HepG2 (cell line): Measurements from ENCODE around the gene LIME1. TPM values are rescaled to one million over a fixed set of nuclear protein-coding genes. Genes with fewer than 3 reads are reported as not detected.
A peak's percentile ranks its signal among the peaks of the same experiment; 100 is the strongest.

Source experiments
- AGO2 ChIP-seq: fragments of 200-400 bp; formaldehyde crosslinking; optimal IDR thresholded peaks from 2 replicates; pipeline ENCODE3; 2017; ENCODE audit warnings: mild to moderate bottlenecking, low read depth, low read length, moderate library complexity
- ARHGAP35 ChIP-seq: sonication (generic); formaldehyde crosslinking; IDR thresholded peaks from 2 replicates; pipeline ENCODE4 v1.9.0; 2022; ENCODE audit warnings: mild to moderate bottlenecking, inconsistent platforms, moderate library complexity, missing genetic modification reagents, borderline replicate concordance
- ATAD3A ChIP-seq: sonication (generic); formaldehyde crosslinking; IDR thresholded peaks from 2 replicates; pipeline ENCODE4 v1.4.0; 2020; ENCODE audit warnings: missing genetic modification reagents
- ATF3 ChIP-seq: sonication (generic); formaldehyde crosslinking; IDR thresholded peaks from 2 replicates; pipeline ENCODE4 v1.4.0; 2020; ENCODE audit warnings: missing genetic modification reagents
- CAMTA2 ChIP-seq: sonication (generic); formaldehyde crosslinking; IDR thresholded peaks from 2 replicates; pipeline ENCODE4 v1.4.0; 2020; ENCODE audit warnings: mild to moderate bottlenecking, missing genetic modification reagents, borderline replicate concordance
- CREBL2 ChIP-seq: sonication (generic); formaldehyde crosslinking; IDR thresholded peaks from 2 replicates; pipeline ENCODE4 v1.8.1; 2023; ENCODE audit warnings: missing genetic modification reagents, mild to moderate bottlenecking, borderline replicate concordance
- HIVEP1 ChIP-seq: sonication (generic); formaldehyde crosslinking; IDR thresholded peaks from 2 replicates; pipeline ENCODE4 v1.4.0; 2020; ENCODE audit warnings: mild to moderate bottlenecking, missing genetic modification reagents
- HNF1A ChIP-seq, 2 experiments: sonication (generic) in 1 of 2; formaldehyde crosslinking in 1 of 2; IDR thresholded peaks; 2 replicates each; pipeline versions ENCODE4 v1.4.0 to v1.6.1; 2016 to 2020; ENCODE audit warnings: borderline replicate concordance in 1 of 2, low read depth in 1 of 2, mild to moderate bottlenecking in 1 of 2, missing genetic modification reagents in 1 of 2
- JUN ChIP-seq: sonication (generic); formaldehyde crosslinking; IDR thresholded peaks from 2 replicates; pipeline ENCODE4 v1.4.0; 2020; ENCODE audit warnings: mild to moderate bottlenecking, missing genetic modification reagents
- NR1H2 ChIP-seq: sonication (generic); formaldehyde crosslinking; IDR thresholded peaks from 2 replicates; pipeline ENCODE4 v1.8.1; 2022; ENCODE audit warnings: low read depth, missing genetic modification reagents, borderline replicate concordance
- RELA ChIP-seq: sonication (generic); formaldehyde crosslinking; IDR thresholded peaks from 2 replicates; pipeline ENCODE4 v1.4.0; 2020; ENCODE audit warnings: missing genetic modification reagents
- SMAD9 ChIP-seq: sonication (generic); formaldehyde crosslinking; IDR thresholded peaks from 2 replicates; pipeline ENCODE4 v1.5.1; 2020; ENCODE audit warnings: mild to moderate bottlenecking, missing genetic modification reagents
- ZBTB4 ChIP-seq: sonication (generic); formaldehyde crosslinking; IDR thresholded peaks from 2 replicates; pipeline ENCODE4 v1.4.0; 2020; ENCODE audit warnings: missing genetic modification reagents, mild to moderate bottlenecking, borderline replicate concordance
- ZNF674 ChIP-seq: sonication (generic); formaldehyde crosslinking; IDR thresholded peaks from 2 replicates; pipeline ENCODE4 v1.5.0; 2020; ENCODE audit warnings: low read depth, mild to moderate bottlenecking, missing genetic modification reagents
- ZNF704 ChIP-seq: sonication (generic); formaldehyde crosslinking; IDR thresholded peaks from 2 replicates; pipeline ENCODE4 v1.8.1; 2023; ENCODE audit warnings: mild to moderate bottlenecking, inconsistent platforms, moderate library complexity, missing genetic modification reagents, borderline replicate concordance
- ZUFSP ChIP-seq: sonication (generic); formaldehyde crosslinking; IDR thresholded peaks from 2 replicates; pipeline ENCODE4 v1.9.0; 2021; ENCODE audit warnings: missing genetic modification reagents, mild to moderate bottlenecking, borderline replicate concordance
- polyA plus RNA-seq, 8 experiments: library from polyadenylated mRNA; depleted of rRNA in 3 of 8; stranded (reverse) in 7 of 8; unstranded in 1 of 8; fragments of >200 nt; fragmentation: Illumina TruSeq in 4 of 8; extraction: Trizol in 4 of 8; gene quantifications; 2 replicates each; pipeline versions ENCODE4 v1.2.1 to v1.2.3, GENCODE V29; 2011 to 2016; ENCODE audit warnings: low read depth in 4 of 8, missing spikeins in 1 of 8, mixed read lengths in 1 of 8; ENCODE audit not compliant: insufficient read depth in 1 of 8
- total RNA-seq, 5 experiments: library from RNA; depleted of rRNA; stranded (reverse); fragments of >200 nt; fragmentation: Illumina TruSeq; extraction: Trizol; gene quantifications; 2 replicates each; pipeline ENCODE4 v1.2.3, GENCODE V29; 2016; ENCODE audit warnings: low read depth in 1 of 5

LIME1 gene
- total and polyA plus RNA-seq, 2 of the 13 experiments (the other 11 are each of a cell fraction or from before 2014, with no cell fraction given) = 13.0 to 61.5 TPM

GRCh38 chr20:63743210-63743970, 6.9 kb downstream of the LIME1 start (continued):
- TF ChIP-seq CAMTA2 (CRISPR knock-in tag) (peak; percentile 41; the same call in 1 of the 2 replicates), ZNF674 (CRISPR knock-in tag) (no peak), HNF1A (IDR thresholded peaks at IDR 0.05; ENCODE audit: low read depth) (no peak), HNF1A (CRISPR knock-in tag; IDR thresholded peaks at IDR 0.05; ENCODE audit: borderline replicate concordance) (no peak), JUN (CRISPR knock-in tag) (no peak), HIVEP1 (CRISPR knock-in tag) (peak; percentile 56; the same call in 1 of the 2 replicates), ZUFSP (CRISPR knock-in tag) (no peak), ZBTB4 (CRISPR knock-in tag) (peak; percentile 23; the same call in 1 of the 2 replicates), ATAD3A (CRISPR knock-in tag) (no peak), CREBL2 (CRISPR knock-in tag) (no peak), ZNF704 (CRISPR knock-in tag) (no peak), RELA (CRISPR knock-in tag) (no peak), SMAD9 (CRISPR knock-in tag) (no peak), ATF3 (CRISPR knock-in tag) (no peak), NR1H2 (no peak), AGO2 (peak; percentile 94), ARHGAP35 (CRISPR knock-in tag) (0 out of 2 replicates have a peak, but pooled peaks have one; percentile 48)
